Left kidney (tissue), 2 donors: ENCODE data around the gene FARP1. TPM values are rescaled to one million over a fixed set of nuclear protein-coding genes. Genes with fewer than 3 reads are reported as not detected.

Experiments
- DNase-seq: peaks from one replicate; pipeline ENCODE4 v3.0.0-alpha.2; 2013
- polyA plus RNA-seq: library from polyadenylated mRNA; unstranded; fragments of 120-200 nt; gene quantifications from one replicate; pipeline ENCODE4 v1.2.1, GENCODE V29; 2013; ENCODE audit not compliant: insufficient read length

Gene FARP1
- polyA plus RNA-seq, 1 donor, result 298 TPM

- DNase-seq, result no peak
Observed at GRCh38 chr13:98503175-98504028, 360.5 kb downstream of the FARP1 start.

GRCh38 chr13:98504029-98504351, 361.1 kb downstream of the FARP1 start:
- no peak for DNase-seq

GRCh38 chr13:98504371-98504963, 361.6 kb downstream of the FARP1 start:
- no peak for DNase-seq

Other genes starting within 250 kb of the FARP1 start
- gene IPO5, start 189.4 kb upstream of the FARP1 start, polyA plus RNA-seq, result 211 TPM
- not detected for gene RNF113B, start 34.2 kb downstream of the FARP1 start, polyA plus RNA-seq